Non-pigmented ciliary epithelial cell (primary cell): Measurements from ENCODE around the gene RPS24.
"Not testable (repeated sequence)": the region's sequence is repeated elsewhere in the genome, so short reads cannot be mapped to it uniquely, and the experiment has no call there.

Experiments used
- DNase-seq: peaks from one replicate; pipeline ENCODE4 v3.0.0-alpha.2; 2010; ENCODE audit warnings: low read depth

Gene RPS24

DNA sequence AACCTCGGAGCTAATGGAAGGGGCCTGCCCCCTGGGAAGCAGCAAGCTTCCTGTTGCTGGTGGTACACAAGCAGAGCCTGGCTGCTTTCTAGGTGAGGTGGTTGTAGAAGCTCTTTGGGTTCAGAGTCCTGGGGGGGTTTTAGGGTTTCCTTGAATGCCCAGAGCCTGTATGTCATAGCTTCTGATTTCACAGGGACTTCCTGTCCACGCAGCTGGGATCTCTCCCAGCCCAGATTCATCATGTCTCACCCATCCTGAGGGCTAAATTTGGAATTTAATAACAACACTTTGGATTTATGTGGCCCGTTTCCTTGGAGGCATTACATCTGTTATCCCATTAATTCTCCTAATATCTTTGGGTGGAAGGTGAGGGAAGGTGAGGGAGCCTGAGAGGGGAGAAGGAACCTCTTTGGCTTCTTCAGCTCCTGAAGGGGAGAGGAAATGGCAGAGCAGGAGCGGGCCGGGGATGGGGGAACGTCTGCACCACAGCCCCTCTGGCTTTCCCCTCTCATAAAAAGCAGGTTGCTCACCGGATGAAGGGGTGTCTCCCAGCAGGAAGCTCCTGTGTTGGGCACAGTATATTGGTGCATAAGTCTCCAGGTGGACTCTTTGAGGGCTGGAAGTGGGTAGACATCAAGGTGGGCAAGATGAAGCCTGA is 19.7 kb downstream of the RPS24 start:
- no peak for DNase-seq

DNA sequence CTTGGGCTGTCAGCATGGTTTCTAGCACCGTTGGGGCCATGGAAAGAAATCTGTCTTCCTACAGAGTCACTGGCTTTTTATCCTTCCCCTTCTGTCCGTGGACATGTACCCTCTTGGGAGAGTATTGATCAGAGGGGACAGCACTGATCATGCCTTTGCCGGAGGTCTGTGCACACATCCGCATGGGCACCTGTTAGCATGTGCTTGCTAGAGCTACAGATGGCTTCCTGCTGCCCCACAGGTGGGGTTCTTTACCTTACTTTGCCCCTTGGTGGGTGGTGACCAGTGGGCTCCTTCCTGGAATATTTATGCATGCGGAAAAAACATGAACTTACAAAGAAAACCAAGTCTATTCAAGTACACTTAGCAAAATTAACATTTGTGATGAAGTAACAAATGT is 24.9 kb downstream of the RPS24 start:
- DNase-seq, result no peak

DNA sequence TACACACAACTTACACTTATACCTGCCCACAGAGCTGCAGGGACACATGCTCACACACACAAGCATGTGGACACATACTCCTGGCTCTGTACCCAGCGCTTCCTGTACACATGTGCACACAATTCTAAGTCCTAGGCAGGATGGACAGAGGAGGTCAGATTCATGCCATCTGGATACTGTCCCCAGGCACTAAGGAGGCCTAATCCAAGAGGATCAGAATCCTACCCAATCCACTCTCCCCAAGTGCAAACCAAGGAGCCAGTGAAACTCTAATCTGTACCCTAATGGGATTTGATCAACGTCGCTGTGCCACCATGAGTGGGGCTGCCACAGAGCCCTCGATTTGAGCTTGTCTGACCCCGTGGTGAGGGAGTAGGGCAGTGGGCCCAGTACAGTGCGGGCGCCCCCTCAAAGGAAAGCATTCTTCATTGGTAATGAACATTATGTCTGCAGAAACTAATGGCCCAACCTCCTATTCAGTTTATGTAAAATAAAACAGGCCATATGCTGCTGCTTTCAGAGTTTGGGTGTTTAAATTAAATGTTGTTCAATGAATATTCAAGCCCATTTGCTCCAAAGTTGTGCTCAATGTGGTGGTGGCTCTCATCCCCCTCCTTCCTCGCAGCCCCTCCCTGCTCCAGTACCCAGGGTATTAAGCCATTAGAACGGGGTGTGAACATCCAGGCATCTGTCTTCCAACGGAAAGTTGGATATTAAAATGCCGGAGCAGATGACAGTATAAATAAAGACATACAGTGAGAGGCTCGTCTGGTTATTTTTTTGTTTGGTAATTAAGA is 26.4 kb downstream of the RPS24 start:
- DNase-seq, result no peak

DNA sequence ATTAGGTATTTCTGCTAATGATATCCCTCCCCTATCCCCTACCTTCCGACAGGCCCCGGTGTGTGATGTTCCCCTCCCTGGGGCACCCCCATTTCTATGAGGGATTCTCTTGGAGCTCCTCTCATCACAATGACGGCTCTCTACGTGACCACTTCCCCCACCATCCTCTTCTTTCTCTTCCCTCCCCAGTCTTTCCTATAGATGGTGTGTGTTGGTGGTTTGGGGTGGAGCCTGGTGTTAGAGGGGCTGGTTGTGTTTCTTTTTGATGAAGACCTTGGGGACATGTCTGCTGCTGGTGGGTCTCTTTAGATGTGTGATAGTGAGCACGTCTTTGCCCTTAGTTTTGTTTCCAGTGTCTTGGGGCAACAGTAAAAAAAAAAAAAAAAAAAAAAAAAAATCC is 28.6 kb downstream of the RPS24 start:
- DNase-seq, result no peak

DNA sequence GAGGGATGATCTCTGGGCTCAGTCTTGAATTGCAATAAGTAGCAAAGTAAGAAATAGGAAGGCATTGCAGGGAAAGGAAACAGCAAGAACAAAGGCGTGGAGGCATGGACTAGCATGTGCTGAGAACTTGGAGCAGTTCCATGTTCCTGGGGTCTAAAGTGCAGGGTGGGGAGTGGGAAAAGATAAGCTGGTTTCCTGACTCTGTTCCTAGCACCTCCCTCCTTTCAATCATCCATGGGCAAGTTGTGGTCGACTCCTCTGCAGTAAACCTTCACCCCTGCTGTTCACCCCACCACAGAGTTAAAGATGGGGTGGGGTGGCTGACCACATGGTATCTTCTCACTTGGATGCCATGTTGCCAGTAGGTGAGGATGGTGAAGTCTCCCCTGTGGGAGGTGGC is 29.6 kb downstream of the RPS24 start:
- DNase-seq, result no peak

DNA sequence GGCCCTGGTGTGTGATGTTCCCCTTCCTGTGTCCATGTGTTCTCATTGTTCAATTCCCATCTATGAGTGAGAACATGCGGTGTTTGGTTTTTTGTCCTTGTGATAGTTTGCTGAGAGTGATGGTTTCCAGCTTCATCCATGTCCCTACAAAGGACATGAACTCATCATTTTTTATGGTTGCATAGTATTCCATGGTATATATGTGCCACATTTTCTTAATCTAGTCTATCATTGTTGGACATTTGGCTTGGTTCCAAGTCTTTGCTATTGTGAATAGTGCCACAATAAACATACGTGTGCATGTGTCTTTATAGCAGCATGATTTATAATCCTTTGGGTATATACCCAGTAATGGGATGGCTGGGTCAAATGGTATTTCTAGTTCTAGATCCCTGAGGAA is 31.3 kb downstream of the RPS24 start:
- DNase-seq, result not testable (repeated sequence)

DNA sequence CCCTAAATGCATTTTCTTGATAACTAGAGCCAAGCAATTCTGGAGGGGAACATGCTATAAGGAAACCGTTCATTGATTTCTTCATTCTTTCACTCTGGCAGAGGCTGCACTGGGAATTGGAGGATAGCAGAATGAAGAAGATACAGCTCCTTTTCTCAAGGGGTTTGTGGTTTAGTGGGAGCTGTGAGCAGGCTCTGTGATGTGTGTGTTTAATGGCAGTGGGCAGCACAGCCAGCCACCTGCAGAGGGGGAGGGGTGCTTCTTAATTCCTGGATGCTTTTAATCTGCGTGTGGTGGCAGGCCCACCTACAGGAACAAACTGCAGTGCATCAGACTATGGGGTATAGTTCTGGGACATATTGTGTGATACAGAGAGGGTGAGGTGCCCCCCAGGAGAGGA is 31.9 kb downstream of the RPS24 start:
- DNase-seq, result no peak

DNA sequence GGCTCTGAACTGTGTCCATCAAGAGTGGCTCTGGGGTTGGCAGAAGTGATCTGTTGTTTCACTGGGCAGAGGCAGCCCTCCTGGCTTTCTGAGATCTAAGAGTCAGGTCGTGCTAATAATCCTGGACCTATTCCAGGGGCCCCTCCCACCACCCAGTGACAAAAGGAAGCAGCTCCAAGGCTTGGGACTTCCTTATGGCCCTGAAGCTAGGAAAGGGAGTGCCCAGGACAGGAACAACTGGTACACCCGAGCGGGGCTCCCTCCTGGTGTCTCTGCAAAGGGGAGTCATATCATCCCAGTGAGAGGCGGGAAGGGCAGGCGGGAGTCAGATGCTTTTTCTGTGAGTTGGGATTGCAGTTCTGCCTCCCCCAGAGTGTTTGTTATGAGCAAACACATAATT is 32.3 kb downstream of the RPS24 start:
- DNase-seq, result no peak

DNA sequence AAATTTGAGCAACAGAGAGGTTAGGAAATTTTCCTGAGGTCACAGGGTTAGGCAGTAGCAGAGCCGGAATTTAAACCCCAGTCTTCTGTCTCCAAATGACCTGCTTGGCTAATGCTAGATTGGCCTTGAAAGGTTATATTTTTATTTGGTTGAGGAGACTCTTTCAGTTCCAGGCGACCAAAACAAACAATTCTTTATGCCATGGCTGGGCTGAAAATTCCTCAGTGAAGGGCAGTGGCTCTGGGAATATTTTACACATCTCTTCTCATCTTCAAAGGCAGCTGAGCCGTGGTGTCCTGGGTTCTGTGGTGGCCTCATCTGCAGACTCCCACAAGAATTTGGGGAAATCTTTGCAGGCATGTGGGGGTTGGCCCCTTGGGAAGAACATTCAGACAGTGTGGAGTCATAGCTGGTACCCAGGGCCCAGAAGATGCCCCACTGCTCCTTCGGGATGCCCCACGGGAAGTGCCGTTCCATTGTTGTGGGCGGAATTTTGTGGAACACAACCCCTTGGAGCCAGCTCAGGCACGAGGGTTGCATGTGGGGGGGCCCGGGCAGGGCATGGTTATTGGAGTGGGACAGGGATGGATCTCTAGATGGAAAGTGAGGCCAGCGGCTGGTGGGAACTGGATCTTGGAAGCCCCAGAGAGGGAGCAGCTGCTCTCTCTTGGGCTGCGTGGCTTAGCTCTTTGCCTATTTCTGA is 33.2 kb downstream of the RPS24 start:
- no peak for DNase-seq

DNA sequence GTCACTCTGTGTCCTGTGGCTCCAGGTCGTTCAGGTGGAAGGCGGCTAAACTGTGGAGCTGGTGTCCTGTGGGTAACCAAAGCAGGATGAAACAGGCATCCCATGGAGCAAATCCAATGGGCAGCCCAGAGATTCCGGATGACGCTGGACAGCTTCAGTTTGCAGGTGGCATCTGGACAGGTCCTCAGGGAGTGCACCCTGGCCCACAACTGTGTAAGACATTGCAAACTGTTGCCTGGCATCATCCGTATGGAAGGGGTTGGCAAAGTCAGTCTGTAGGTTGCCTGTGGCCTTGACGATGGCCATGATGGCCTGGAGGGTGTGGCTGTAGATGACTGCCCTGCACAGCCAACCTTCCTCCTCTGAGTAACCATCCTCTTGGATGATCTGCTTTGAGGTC is 35.5 kb downstream of the RPS24 start:
- no peak for DNase-seq

DNA sequence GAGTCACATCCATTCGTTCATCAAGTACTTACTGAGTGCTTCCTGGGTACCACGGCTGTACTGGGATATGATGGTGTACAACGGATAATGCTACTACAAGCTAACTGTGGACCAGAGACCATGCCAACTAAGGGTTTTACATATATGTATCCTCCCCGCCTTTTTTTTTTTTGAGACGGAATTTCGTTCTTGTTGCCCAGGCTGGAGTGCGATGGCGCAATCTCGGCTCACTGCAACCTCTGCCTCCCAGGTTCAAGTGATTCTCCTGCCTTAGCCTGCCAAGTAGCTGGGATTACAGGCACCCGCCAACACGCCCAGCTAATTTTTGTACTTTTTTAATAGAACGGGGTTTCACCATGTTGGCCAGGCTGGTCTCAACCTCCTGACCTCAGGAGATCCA is 36.4 kb downstream of the RPS24 start:
- not testable (repeated sequence) for DNase-seq

DNA sequence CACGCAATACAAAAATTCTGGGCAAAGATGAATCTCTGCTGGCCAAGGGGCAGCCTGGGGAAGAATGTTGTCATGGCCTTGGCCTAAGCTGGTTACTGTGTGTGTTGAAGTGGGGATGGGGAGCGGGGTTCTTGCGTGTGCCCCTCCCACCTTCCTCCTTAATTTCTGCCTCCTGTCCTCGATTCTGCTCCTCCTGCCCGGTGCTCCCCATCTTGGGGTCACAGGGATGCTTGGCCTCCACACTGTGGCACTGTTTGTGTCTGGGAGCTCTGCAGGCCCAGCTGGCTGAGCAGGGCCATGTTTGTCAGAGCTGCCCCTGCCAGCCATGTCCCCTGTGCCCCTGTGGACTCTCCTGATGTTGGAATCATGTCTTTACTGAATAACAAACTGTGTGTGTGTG is 37.1 kb downstream of the RPS24 start:
- no peak for DNase-seq

DNA sequence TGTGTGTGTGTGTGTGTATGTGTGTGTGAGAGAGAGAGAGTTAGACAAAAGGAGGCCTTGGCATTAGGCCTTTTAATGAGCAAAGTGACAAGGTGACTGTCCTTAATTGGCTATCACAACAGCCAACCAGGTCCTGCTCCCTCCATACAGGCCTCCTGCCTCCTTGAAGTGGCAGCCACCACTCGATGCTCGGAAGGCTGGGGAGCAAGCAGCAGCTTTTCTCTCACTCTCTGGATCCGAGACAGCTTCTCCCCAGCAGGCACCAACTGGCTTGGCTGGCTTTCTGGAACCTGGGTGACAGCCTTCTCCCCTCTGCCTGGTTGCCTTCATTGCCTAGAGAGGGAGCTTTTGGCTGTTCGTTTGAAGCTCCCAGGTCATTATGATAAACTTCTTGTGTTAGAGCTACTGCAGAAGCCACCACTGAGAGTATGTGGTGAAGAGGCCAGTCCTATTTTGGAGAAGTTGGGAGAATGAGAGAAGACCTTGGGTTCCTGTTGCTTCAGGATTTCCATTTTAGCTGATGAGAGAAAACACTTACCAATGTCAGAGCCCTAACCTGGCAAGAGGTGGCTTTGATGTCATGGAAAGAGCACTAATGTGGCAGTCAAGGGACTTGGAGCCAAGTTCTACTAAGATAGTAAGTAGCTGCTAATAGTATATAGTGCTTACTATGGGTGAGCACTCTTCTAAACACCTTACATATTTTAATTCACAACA is 37.6 kb downstream of the RPS24 start:
- DNase-seq, result no peak

DNA sequence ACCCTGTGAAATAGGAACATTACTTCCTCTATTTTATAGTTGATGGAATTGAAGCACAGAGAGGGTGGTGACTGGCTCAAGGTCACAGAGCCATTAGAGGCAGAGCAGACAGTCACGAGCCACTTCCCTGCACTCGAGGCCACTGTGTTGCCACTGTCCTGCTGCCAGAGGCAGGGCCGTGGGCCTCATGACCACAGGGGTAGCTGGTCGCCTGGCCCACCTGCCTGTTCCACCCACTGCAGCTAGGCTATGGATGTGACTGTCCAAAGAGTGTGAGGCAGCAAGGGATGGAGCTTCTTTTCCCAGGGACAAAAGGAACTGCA is 38.2 kb downstream of the RPS24 start:
- no peak for DNase-seq

DNA sequence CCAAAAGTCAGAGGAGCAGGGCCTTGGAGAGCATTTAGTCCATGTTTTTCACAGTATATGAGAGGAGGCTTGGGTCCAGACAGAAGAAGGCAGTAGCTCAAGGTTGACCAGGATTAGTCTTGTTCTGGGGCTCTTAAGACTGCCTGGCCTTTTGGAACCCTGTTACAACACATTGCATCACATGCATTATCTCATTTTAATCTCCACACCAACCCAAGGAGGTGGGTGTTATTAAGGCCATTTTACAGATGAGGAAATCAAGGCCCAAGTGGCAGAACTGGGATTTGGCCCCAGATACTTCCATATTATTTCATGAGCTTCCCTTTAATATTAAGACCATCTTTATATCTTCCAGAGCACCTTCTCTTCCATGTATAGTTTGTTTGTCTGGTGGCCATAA is 38.8 kb downstream of the RPS24 start:
- DNase-seq, result no peak

DNA sequence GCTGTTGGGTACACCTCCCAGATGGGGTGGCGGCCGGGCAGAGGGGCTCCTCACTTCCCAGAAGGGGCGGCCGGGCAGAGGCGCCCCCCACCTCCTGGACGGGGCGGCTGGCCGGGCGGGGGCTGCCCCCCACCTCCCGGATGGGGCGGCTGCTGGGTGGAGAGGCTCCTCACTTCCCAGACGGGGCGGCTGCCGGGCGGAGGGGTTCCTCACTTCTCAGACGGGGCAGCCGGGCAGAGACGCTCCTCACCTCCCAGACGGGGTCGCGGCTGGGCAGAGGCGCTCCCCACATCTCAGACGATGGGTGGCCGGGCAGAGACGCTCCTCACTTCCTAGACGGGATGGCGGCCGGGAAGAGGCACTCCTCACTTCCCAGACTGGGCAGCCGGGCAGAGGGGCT is 42.1 kb downstream of the RPS24 start:
- DNase-seq, result not testable (repeated sequence)

DNA sequence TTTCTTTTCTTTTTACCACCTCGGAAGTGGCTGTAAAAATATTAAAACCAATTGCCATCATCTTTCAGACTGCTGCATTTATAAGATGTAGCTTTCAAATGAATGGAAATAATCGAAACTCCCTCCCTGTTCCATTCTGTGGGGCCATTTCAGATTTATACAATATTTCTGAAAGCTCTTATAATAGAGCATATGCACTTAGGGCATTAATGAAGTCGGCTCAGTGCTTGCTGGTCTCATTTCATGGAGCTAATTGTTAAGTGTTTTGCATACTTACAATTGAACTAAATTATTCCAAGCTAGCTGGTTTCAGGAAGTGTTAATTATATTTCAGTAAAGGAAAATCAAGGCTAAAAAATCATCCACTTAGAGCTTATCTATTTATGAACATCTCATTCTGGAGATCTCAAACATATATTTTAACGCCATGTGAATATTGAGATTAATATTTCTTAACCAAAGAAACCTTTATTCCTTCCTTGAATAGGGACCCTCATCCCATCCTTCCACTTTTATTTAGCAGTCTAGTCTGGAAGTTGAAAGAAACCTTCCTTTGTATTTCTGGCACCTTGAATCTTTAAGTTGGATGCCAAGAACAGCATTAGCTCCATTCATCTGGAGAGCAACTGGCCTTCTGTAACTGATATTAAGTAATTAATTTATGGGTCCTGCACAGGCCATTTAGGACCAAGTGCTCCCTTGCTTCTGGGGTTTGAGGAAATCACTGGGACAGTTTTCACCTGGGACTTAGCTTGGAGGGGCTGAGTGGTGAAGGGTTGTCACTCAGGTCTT is 45.1 kb downstream of the RPS24 start:
- DNase-seq, result no peak

DNA sequence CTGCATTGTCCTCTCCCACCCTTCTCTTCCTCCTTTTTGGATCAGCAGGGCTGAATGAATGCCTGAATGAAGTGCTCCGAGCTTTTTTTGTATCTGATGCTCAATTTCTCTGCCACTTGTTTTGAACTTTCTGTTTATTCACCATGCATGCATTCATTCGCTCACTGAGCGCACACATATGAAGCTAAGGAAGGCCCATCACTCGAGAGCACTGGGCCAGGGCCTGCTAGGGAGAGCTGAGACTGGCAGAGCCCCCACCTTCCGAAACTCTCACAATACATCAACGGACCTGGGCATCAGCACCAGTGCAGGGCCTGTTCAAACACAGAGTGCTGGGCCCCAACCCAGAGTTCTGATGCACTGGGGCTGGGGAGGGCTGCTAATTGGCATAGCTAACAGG is 45.7 kb downstream of the RPS24 start:
- DNase-seq, result no peak

DNA sequence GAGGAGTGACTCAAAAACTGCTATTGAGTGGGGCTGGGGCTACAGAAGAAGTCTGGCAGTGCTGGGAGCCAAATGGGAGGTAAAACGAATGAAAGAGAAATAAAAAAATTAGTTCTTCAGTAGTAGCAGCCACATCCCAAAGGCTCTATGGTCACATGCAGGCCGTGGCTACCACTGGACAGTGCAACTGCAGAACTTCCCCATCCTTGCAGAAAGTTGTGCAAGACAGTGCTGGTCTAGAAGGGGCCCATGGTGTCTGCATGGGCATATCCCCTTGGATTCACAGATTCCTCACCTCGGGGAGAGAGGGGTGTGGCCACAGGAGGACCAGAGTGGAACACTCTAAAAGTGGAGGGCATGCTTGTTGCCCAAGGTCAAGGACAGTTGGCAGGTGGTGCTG is 47.6 kb downstream of the RPS24 start:
- DNase-seq, result no peak

DNA sequence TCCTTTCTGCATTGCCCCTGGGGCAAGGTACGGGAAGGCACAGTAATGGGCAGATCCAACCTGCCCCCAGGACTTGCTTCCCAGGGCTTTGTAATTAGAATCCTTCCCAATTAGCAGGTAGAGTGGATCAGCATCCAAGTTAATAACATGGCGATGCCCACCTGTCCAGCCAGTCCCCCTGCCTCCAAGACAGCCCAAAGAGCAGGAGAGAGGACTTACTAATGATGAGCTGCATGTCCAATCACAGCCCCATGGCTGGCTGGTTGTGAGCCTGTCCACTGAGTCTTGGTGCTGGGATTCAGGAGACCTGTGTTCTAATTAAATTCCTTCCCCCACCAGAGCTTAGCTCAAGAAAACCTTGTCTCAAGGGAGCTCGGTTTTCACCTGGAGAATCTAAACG is 49.0 kb downstream of the RPS24 start:
- DNase-seq, result no peak
